ENCODE data around the gene NAT9.

- peak in 1 of 5 experiments; percentile 52 for TF ChIP-seq CTCF (IDR thresholded peaks at IDR 0.05)
- peak; percentile 35 to 62 for TF ChIP-seq POLR2A (IDR thresholded peaks at IDR 0.05)
Observed at GRCh38 chr17:74776044-74776962, at the start of gene NAT9.

Data from tibial nerve (tissue), 3 donors.